SK-N-SH (cell line): ENCODE data around the gene SLC6A2. TPM values are rescaled to one million over a fixed set of nuclear protein-coding genes. Genes with fewer than 3 reads are reported as not detected.

Source experiments
- CTCF ChIA-PET: fragments of 300-600, 350-600 bp; formaldehyde crosslinking; extraction: SDS; loops from one replicate; lab custom pipeline; 2021; lab: Yijun Ruan, JAX
- POLR2A ChIA-PET: fragments of 350-600 bp; sonication (Branson Sonifier 250); formaldehyde crosslinking; extraction: SDS; loops from one replicate; lab custom pipeline; 2020; ENCODE audit warnings: antibody characterized with exemption, inconsistent platforms; lab: Yijun Ruan, JAX
- DNase-seq: peaks from one replicate; pipeline ENCODE4 v3.0.0; 2012
- H2AFZ ChIP-seq: fragments of 200-600 bp; sonication (generic); 2 replicates; pipeline ENCODE4 v1.8.1; 2016; ENCODE audit warnings: antibody characterized with exemption, mild to moderate bottlenecking, low read depth
- H3F3A ChIP-seq: fragments of 200-600 bp; sonication (generic); replicated peaks from 2 replicates; pipeline ENCODE3; 2016; ENCODE audit warnings: antibody characterized with exemption, mild to moderate bottlenecking; ENCODE audit not compliant: insufficient read depth
- H3K27ac ChIP-seq, 2 experiments: fragments of 200-500 bp in 1 of 2; fragments of 200-600 bp in 1 of 2; sonication (Bioruptor generic) in 1 of 2; sonication (generic), shearing (Covaris generic) in 1 of 2; 2 replicates each; pipeline versions ENCODE4 v1.5.1 to v1.6.1; 2014 to 2016; ENCODE audit warnings: low read depth in 2 of 2, inconsistent platforms in 1 of 2, low read length in 1 of 2, mild to moderate bottlenecking in 1 of 2, mixed read lengths in 1 of 2
- H3K27me3 ChIP-seq: fragments of 200-600 bp; sonication (generic), shearing (Covaris generic); 2 replicates; pipeline ENCODE4 v1.6.1; 2016; ENCODE audit warnings: mixed run types; ENCODE audit not compliant: insufficient read depth
- H3K36me3 ChIP-seq, 2 experiments: fragments of 200-500 bp in 1 of 2; fragments of 200-600 bp in 1 of 2; sonication (Bioruptor generic) in 1 of 2; sonication (generic) in 1 of 2; replicated peaks in 1 of 2; 2 replicates each; pipeline versions ENCODE3 to v1.5.1; 2014 to 2016; ENCODE audit warnings: low read length in 1 of 2, mild to moderate bottlenecking in 1 of 2; ENCODE audit not compliant: insufficient read depth in 2 of 2, control insufficient read depth in 1 of 2
- H3K4me1 ChIP-seq, 2 experiments: fragments of 200-500 bp in 1 of 2; fragments of 200-600 bp in 1 of 2; sonication (Bioruptor generic) in 1 of 2; sonication (generic), shearing (Covaris generic) in 1 of 2; 2 replicates each; pipeline versions ENCODE4 v1.5.1 to v1.6.1; 2014 to 2016; ENCODE audit warnings: low read depth in 1 of 2, low read length in 1 of 2, mixed run types in 1 of 2; ENCODE audit not compliant: insufficient read depth in 2 of 2, control insufficient read depth in 1 of 2
- H3K4me2 ChIP-seq: fragments of 200-600 bp; sonication (generic), shearing (Covaris generic); 2 replicates; pipeline ENCODE4 v1.6.1; 2017; ENCODE audit warnings: mixed run types
- H3K4me3 ChIP-seq, 2 experiments: fragments of 200-500 bp in 1 of 2; fragments of 200-600 bp in 1 of 2; sonication (Bioruptor generic) in 1 of 2; sonication (generic), shearing (Covaris generic) in 1 of 2; 2 replicates each; pipeline versions ENCODE4 v1.5.1 to v1.8.1; 2014 to 2016; ENCODE audit warnings: low read depth in 2 of 2, inconsistent platforms in 1 of 2, low read length in 1 of 2, mild to moderate bottlenecking in 1 of 2, mixed read lengths in 1 of 2, moderate library complexity in 1 of 2
- H3K79me2 ChIP-seq: fragments of 200-600 bp; sonication (generic); 2 replicates; pipeline ENCODE4 v1.8.1; 2017; ENCODE audit warnings: mild to moderate bottlenecking; ENCODE audit not compliant: insufficient read depth
- H3K9ac ChIP-seq: fragments of 200-600 bp; sonication (generic); 2 replicates; pipeline ENCODE4 v1.6.1; 2017; ENCODE audit warnings: mixed run types
- H3K9me2 ChIP-seq: fragments of 200-600 bp; sonication (generic); 2 replicates; pipeline ENCODE4 v1.6.1; 2017; ENCODE audit warnings: mixed run types
- H3K9me3 ChIP-seq: fragments of 200-600 bp; sonication (generic); 2 replicates; pipeline ENCODE4 v1.6.1; 2017; ENCODE audit warnings: mixed run types, mild to moderate bottlenecking, moderate library complexity
- H4K20me1 ChIP-seq: fragments of 200-600 bp; sonication (generic); 2 replicates; pipeline ENCODE4 v1.6.1; 2017; ENCODE audit warnings: mild to moderate bottlenecking, mixed run types; ENCODE audit not compliant: insufficient read depth
- CHD2 ChIP-seq: fragments of 150-350 bp; IDR thresholded peaks from 2 replicates; pipeline ENCODE4 v1.6.1; 2018; ENCODE audit warnings: low read length; ENCODE audit not compliant: partially characterized antibody
- EP300 ChIP-seq, 2 experiments: IDR thresholded peaks; 2 replicates each; pipeline versions ENCODE4 v1.4.0 to v1.6.1; 2012; ENCODE audit warnings: borderline replicate concordance in 1 of 2, low read depth in 1 of 2, low read length in 1 of 2
- FOXM1 ChIP-seq: IDR thresholded peaks from 2 replicates; pipeline ENCODE4 v1.4.0; 2012; ENCODE audit warnings: low read depth, mild to moderate bottlenecking
- JUND ChIP-seq: IDR thresholded peaks from 2 replicates; pipeline ENCODE4 v1.4.0; 2012
- MAX ChIP-seq: IDR thresholded peaks from 2 replicates; pipeline ENCODE4 v1.4.0; 2012; ENCODE audit warnings: low read depth
- MXI1 ChIP-seq: IDR thresholded peaks from 2 replicates; pipeline ENCODE4 v1.6.1; 2012; ENCODE audit warnings: mild to moderate bottlenecking, low read depth, low read length, improper control_type of control experiment
- NRF1 ChIP-seq: IDR thresholded peaks from 2 replicates; pipeline ENCODE4 v1.6.1; 2012; ENCODE audit warnings: low read depth, mild to moderate bottlenecking, low read length
- POLR2AphosphoS5 ChIP-seq: IDR thresholded peaks from 2 replicates; pipeline ENCODE4 v1.6.1; 2012; ENCODE audit warnings: low read depth, low read length
- RAD21 ChIP-seq: IDR thresholded peaks from 2 replicates; pipeline ENCODE4 v1.6.1; 2012; ENCODE audit warnings: mild to moderate bottlenecking, low read length
- RCOR1 ChIP-seq: fragments of 150-350 bp; IDR thresholded peaks from 2 replicates; pipeline ENCODE4 v1.6.1; 2017; ENCODE audit warnings: antibody characterized with exemption, low read length
- RFX5 ChIP-seq: IDR thresholded peaks from 2 replicates; pipeline ENCODE4 v1.6.1; 2012; ENCODE audit warnings: mild to moderate bottlenecking, improper control_type of control experiment, low read length
- SMC3 ChIP-seq: IDR thresholded peaks from 2 replicates; pipeline ENCODE4 v1.6.1; 2012; ENCODE audit warnings: low read depth, low read length, improper control_type of control experiment
- TCF12 ChIP-seq: IDR thresholded peaks from 2 replicates; pipeline ENCODE4 v1.4.0; 2012
- TEAD4 ChIP-seq: IDR thresholded peaks from 2 replicates; pipeline ENCODE4 v1.4.0; 2012; ENCODE audit warnings: mild to moderate bottlenecking, borderline replicate concordance; ENCODE audit not compliant: insufficient read depth
- USF1 ChIP-seq: IDR thresholded peaks from 2 replicates; pipeline ENCODE4 v1.4.0; 2012; ENCODE audit warnings: low read depth, borderline replicate concordance
- YY1 ChIP-seq: IDR thresholded peaks from 2 replicates; pipeline ENCODE4 v1.4.0; 2012; ENCODE audit warnings: low read depth, mild to moderate bottlenecking
- WGBS: methylation state at CpG from one replicate; pipeline ENCODE4 v1.1.6; 2017; ENCODE audit warnings: low lambda C conversion rate; 5-methylcytosine and 5-hydroxymethylcytosine counted together
- polyA plus RNA-seq, 3 experiments: library from polyadenylated mRNA; depleted of rRNA; stranded (reverse); fragments of >200 nt; gene quantifications; 2 replicates each; pipeline ENCODE4 v1.2.3, GENCODE V29; 2012

SLC6A2 gene
- polyA plus RNA-seq, 1 of the 3 experiments (the other 2 are of a cell fraction), result 3.3 TPM

- H3K9me3 ChIP-seq, result no peaks in the 10 kb centered on the region
- H3K4me3 ChIP-seq, result no peak overlapping the region
- H2AFZ ChIP-seq, result no peak overlapping the region
- no peak overlapping the region for H3K9ac ChIP-seq
- H3K79me2 ChIP-seq, result no peaks in the 10 kb centered on the region
- no peak overlapping the region for H3K4me2 ChIP-seq
- peaks cover 0 to 22% of the 10 kb centered on the region in 2 experiments for H3K36me3 ChIP-seq
- ChIA-PET CTCF (interaction anchor here (0.6 to 4.6 kb wide), 7 partner anchors 9 to 693 kb away, joined by 3 to 34 read pairs (median 3); no protein-coding TSS in a partner anchor), POLR2A (no interaction called here)
- H3K27me3 ChIP-seq, result 0 out of 2 replicates have a peak, but pooled peaks cover under 1% of the 10 kb centered on the region
- no peaks in the 10 kb centered on the region for H3K9me2 ChIP-seq
- no peaks in the 10 kb centered on the region for H4K20me1 ChIP-seq
- WGBS, result 38% methylated on average over 7 of the region's 8 CpGs
- H3K27ac ChIP-seq, result peak overlapping the region in 1 of 2 experiments; percentile 100; a peak in 2 of 4 replicates
- H3F3A ChIP-seq, result no peaks in the 10 kb centered on the region
- TF ChIP-seq RFX5 (no peak), POLR2AphosphoS5 (no peak), USF1 (no peak), SMC3 (no peak), RAD21 (no peak), JUND (no peak), RCOR1 (no peak), CHD2 (no peak), YY1 (no peak), TEAD4 (no peak), MXI1 (no peak), FOXM1 (no peak), TCF12 (no peak), NRF1 (no peak)
- H3K4me1 ChIP-seq, result peaks cover 0 to 85% of the 10 kb centered on the region in 2 experiments; a peak in 2 of 4 replicates
- DNase-seq, result no peak
Measured at GRCh38 chr16:55663765-55664677, 8.2 kb downstream of the SLC6A2 start.

DNA sequence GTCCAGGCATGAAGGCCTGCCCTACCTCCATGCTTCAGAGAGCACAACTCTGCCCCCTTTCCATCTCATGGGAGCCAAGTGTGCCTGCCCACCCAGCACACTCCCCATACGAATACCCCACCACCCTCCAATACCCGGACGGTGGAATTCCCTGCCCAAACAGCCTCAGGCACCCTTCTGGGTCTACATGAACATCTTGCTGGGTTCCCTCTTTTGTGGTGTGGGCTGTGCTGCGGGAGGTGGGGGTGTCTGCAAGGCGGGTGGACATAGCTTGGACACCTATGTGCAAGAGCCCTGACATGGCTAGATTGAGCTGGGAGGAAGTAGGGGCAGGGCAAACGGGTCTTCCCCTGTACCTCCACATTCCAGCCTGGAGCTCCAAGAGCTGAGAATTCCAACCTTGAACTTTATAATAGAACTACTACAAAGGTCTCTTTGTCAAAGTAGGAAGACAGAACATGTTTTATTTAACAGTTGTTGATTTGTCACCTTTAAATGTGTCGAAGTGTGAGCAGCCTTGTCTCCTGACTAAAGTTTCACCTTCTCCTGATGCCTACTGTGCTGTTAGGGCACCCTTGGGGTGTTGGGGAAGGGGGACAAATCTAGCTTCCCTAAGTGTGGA lies 9.1 kb downstream of the SLC6A2 start:
- 28% methylated on average over 7 of the region's 7 CpGs for WGBS
- DNase-seq, result no peak
- H3K79me2 ChIP-seq, result no peaks in the 10 kb centered on the region
- H3K27ac ChIP-seq, result peak overlapping the region in 1 of 2 experiments; percentile 100; a peak in 2 of 4 replicates
- no peak overlapping the region for H2AFZ ChIP-seq
- peaks cover 0 to 81% of the 10 kb centered on the region in 2 experiments; a peak in 2 of 4 replicates for H3K4me1 ChIP-seq
- ChIA-PET POLR2A (interaction anchor here (1.2 kb wide), 1 partner anchor 12 kb away, joined by 3 read pairs; no protein-coding TSS in a partner anchor), CTCF (interaction anchor here (1.2 to 4.6 kb wide), 6 partner anchors 9 to 200 kb away, joined by 3 to 34 read pairs (median 6); no protein-coding TSS in a partner anchor)
- H3K4me3 ChIP-seq, result no peak overlapping the region
- H3F3A ChIP-seq, result no peaks in the 10 kb centered on the region
- peaks cover 0 to 21% of the 10 kb centered on the region in 2 experiments for H3K36me3 ChIP-seq
- no peaks in the 10 kb centered on the region for H4K20me1 ChIP-seq
- no peaks in the 10 kb centered on the region for H3K9me3 ChIP-seq
- TF ChIP-seq MAX (no peak), RAD21 (no peak), EP300 (IDR thresholded peaks at IDR 0.05; ENCODE audit: borderline replicate concordance in 1 of 2, low read depth in 1 of 2, low read length in 1 of 2) (no peak), SMC3 (no peak)
- H3K27me3 ChIP-seq, result no peaks in the 10 kb centered on the region
- H3K9ac ChIP-seq, result no peak overlapping the region
- no peaks in the 10 kb centered on the region for H3K9me2 ChIP-seq
- H3K4me2 ChIP-seq, result no peak overlapping the region
